Stomach smooth muscle (tissue), 2 donors: ENCODE results near the gene EEIG1.

ENCODE experiments used
- H3K27ac ChIP-seq: one replicate; pipeline ENCODE4 v1.7.0; 2013; ENCODE audit warnings: mild to moderate bottlenecking, low read length, inconsistent platforms
- H3K27me3 ChIP-seq, 2 donors: one replicate each; pipeline ENCODE4 v1.7.0; 2013; ENCODE audit warnings: low read length in 2 of 2; ENCODE audit not compliant: insufficient read depth in 2 of 2, control insufficient read depth in 1 of 2
- H3K36me3 ChIP-seq, 2 donors: one replicate each; pipeline ENCODE4 v1.7.0; 2013; ENCODE audit warnings: low read length in 2 of 2; ENCODE audit not compliant: control insufficient read depth in 2 of 2, insufficient read depth in 2 of 2
- H3K4me1 ChIP-seq: one replicate; pipeline ENCODE4 v1.7.0; 2013; ENCODE audit warnings: low read length; ENCODE audit not compliant: control insufficient read depth, insufficient read depth
- H3K4me3 ChIP-seq, 2 donors: one replicate each; pipeline ENCODE4 v1.7.0; 2013; ENCODE audit warnings: low read length in 2 of 2
- H3K9ac ChIP-seq, 2 donors: one replicate each; pipeline ENCODE4 v1.7.0; 2013; ENCODE audit warnings: low read length in 2 of 2, mild to moderate bottlenecking in 1 of 2
- H3K9me3 ChIP-seq, 2 donors: one replicate each; pipeline ENCODE4 v1.7.0; 2013; ENCODE audit warnings: low read length in 2 of 2; ENCODE audit not compliant: control insufficient read depth in 2 of 2
- donor health status: healthy.
- donor health status: Pancreatic carcinoma.

The EEIG1 gene

DNA sequence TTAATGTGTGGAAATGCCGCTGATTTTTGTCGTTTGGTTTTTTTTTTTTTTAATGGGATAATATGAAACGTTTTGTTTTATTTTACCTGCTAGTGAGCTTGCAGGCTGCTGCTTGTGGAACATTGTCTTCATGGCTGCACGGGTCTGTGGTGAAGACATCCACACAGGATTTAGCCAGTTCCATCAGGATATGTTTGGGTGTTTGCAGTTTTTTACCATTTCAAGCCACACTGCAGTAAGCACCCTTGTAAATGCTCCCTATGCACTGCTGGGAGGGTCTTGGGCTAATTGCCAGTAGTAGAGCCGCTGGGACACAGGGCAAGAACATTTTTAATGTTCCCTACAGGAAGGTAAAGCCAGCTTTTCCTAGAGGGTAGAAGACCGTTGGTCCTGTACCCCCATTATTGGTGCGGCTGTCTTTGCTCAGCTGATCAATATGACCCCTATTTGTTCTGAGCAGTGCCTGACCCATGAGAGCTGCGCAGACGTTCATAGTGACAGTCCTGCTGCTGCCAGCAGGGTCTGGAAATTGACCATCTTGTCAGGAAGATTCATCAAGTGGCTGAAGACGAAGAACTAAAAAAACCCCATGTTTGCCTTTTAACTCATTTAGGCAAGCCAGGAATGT is 20.5 kb upstream of the EEIG1 start:
- peaks cover 4% of the 10 kb centered on the region for H3K4me1 ChIP-seq
- no peak overlapping the region for H3K4me3 ChIP-seq
- no peak overlapping the region for H3K9ac ChIP-seq
- no peaks in the 10 kb centered on the region for H3K9me3 ChIP-seq
- H3K36me3 ChIP-seq: no peaks in the 10 kb centered on the region
- H3K27me3 ChIP-seq: no peaks in the 10 kb centered on the region
- H3K27ac ChIP-seq: no peak overlapping the region

GRCh38 chr9:127999461-127999860 is 18.7 kb upstream of the EEIG1 start:
- Histone ChIP-seq H3K9ac (no peak overlapping the region), H3K27ac (no peak overlapping the region), H3K36me3 (no peaks in the 10 kb centered on the region), H3K4me1 (peaks cover 4% of the 10 kb centered on the region), H3K27me3 (no peaks in the 10 kb centered on the region), H3K4me3 (no peak overlapping the region), H3K9me3 (no peaks in the 10 kb centered on the region)

- H3K9me3 ChIP-seq: no peaks in the 10 kb centered on the region
- no peaks in the 10 kb centered on the region for H3K27me3 ChIP-seq
- H3K4me3 ChIP-seq: no peak overlapping the region
- no peaks in the 10 kb centered on the region for H3K36me3 ChIP-seq
- H3K9ac ChIP-seq: no peak overlapping the region
- H3K4me1 ChIP-seq: no peaks in the 10 kb centered on the region
- H3K27ac ChIP-seq: no peak overlapping the region
Observed at GRCh38 chr9:127993721-127994120, 12.9 kb upstream of the EEIG1 start.

DNA sequence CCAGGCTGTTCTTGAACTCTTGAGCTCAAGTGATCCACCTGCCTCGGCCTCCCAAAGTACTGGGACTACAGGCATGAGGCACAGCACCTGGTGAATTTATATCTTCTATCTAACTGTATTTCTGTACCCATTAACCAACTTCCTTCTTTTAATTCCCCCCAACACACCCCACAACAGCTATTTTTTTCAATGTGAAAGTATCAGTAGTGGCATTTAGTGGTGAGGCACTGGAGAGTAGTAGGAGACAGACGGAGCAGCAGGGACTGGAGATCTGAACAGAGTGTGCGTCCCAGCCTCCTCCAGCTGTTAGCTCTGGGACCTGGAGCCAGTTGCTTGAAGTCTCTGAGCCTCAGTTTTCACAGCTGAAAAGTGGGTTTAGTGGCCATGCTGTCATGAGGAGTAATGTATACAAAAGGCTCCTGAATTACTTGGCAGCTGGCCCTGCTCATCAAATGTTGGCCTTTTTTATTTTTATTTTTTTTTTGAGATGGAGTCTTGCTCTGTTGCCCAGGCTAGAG is 11.0 kb upstream of the EEIG1 start:
- Histone ChIP-seq H3K9ac (no peak overlapping the region), H3K4me3 (no peak overlapping the region), H3K36me3 (no peaks in the 10 kb centered on the region), H3K27ac (no peak overlapping the region), H3K9me3 (no peaks in the 10 kb centered on the region), H3K27me3 (no peaks in the 10 kb centered on the region), H3K4me1 (no peaks in the 10 kb centered on the region)

DNA sequence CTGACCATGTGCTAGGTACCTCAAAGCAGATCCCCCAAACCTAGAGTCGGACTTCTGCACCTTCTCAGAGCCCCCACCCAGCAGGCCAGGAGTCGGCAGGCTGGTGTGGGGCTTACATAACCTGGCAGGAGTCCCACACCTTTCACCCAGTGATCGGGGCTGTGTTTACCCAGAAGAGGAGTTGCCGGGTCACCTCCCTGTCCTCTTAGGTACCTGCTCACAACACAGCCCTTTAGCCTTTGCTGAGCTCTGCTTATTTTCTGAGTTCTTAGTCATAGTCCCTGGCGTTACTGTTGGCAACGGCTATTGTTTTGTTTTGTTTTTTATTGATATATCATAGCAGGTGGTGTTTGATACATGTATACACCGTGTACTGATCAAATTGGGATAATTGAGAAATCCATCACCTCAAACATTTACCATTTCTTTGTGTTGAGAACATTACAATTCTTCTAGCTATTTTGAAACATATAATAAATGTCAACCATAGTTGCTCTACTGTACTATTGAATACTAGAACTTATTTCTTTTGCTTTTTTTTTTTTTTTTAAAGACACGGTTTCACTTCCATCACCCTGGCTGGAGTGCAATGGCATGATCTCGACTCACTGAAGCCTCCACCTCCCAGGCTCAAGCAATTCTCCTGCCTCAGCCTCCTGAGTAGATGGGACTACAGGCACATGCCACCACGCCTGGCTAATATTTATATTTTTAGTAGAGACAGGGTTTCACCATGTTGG is 10.4 kb upstream of the EEIG1 start:
- H3K4me3 ChIP-seq: no peak overlapping the region
- no peaks in the 10 kb centered on the region for H3K27me3 ChIP-seq
- H3K36me3 ChIP-seq: no peaks in the 10 kb centered on the region
- no peak overlapping the region for H3K9ac ChIP-seq
- no peaks in the 10 kb centered on the region for H3K9me3 ChIP-seq
- no peak overlapping the region for H3K27ac ChIP-seq
- H3K4me1 ChIP-seq: no peaks in the 10 kb centered on the region

GRCh38 chr9:127990554-127990953 is 9.8 kb upstream of the EEIG1 start:
- H3K9ac ChIP-seq: no peak overlapping the region
- H3K4me3 ChIP-seq: no peak overlapping the region
- H3K27me3 ChIP-seq: no peaks in the 10 kb centered on the region
- H3K4me1 ChIP-seq: no peaks in the 10 kb centered on the region
- no peaks in the 10 kb centered on the region for H3K9me3 ChIP-seq
- H3K36me3 ChIP-seq: no peaks in the 10 kb centered on the region
- H3K27ac ChIP-seq: no peak overlapping the region

GRCh38 chr9:127989094-127989493 is 8.3 kb upstream of the EEIG1 start:
- H3K4me1 ChIP-seq: no peaks in the 10 kb centered on the region
- no peaks in the 10 kb centered on the region for H3K36me3 ChIP-seq
- H3K4me3 ChIP-seq: no peak overlapping the region
- no peaks in the 10 kb centered on the region for H3K27me3 ChIP-seq
- H3K9me3 ChIP-seq: no peaks in the 10 kb centered on the region
- H3K27ac ChIP-seq: no peak overlapping the region
- H3K9ac ChIP-seq: no peak overlapping the region

- Histone ChIP-seq H3K4me1 (no peaks in the 10 kb centered on the region), H3K36me3 (no peaks in the 10 kb centered on the region), H3K27ac (no peak overlapping the region), H3K9me3 (no peaks in the 10 kb centered on the region), H3K27me3 (no peaks in the 10 kb centered on the region), H3K9ac (no peak overlapping the region), H3K4me3 (no peak overlapping the region)
Observed at GRCh38 chr9:127987103-127987614, 6.4 kb upstream of the EEIG1 start.

DNA sequence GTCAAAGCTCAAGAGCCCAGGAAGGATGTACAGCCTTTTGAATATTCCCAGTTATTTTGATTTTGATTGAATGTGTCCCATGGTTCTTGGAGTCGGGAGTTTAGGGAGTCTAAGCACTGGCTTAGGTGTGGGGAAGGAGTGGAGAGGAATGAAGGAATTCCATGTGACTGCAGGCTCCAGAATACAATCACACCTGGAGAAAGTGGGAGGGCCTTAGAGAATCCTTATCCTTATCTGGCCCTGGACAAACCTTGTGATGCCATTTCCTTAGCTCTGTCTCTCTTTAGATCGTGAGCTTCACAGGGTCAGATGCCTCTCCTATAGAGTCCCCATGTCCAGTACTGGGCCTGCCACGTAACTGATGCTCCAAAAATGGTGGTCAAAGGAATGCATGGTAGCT is 4.2 kb upstream of the EEIG1 start:
- no peak overlapping the region for H3K9ac ChIP-seq
- H3K9me3 ChIP-seq: no peaks in the 10 kb centered on the region
- no peaks in the 10 kb centered on the region for H3K36me3 ChIP-seq
- H3K27me3 ChIP-seq: no peaks in the 10 kb centered on the region
- no peak overlapping the region for H3K27ac ChIP-seq
- peaks cover 8% of the 10 kb centered on the region for H3K4me1 ChIP-seq
- H3K4me3 ChIP-seq: no peak overlapping the region

DNA sequence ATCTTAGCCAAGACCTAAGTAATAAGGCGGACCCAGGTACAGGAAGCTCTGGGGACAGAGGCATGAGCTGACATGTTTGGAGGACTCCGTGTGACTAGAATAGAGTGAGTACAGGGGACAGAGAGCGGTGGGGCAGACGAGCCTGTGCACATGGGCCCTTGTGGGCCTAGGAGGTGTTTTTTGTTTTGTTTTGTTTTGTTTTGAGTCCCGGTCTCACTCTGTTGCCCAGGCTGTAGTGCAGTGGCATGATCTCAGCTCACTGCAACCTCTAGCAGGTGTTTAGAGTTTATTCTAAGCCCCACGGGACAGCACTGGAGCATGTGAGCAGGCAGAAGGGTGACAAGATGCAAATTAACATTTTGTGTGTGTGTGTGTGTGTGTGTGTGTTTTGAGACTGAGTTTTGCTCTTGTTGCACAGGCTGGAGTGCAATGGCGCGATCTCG is 3.1 kb upstream of the EEIG1 start:
- no peak overlapping the region for H3K9ac ChIP-seq
- H3K27ac ChIP-seq: no peak overlapping the region
- no peaks in the 10 kb centered on the region for H3K36me3 ChIP-seq
- no peaks in the 10 kb centered on the region for H3K27me3 ChIP-seq
- no peaks in the 10 kb centered on the region for H3K9me3 ChIP-seq
- H3K4me3 ChIP-seq: no peak overlapping the region
- H3K4me1 ChIP-seq: peaks cover 19% of the 10 kb centered on the region

DNA sequence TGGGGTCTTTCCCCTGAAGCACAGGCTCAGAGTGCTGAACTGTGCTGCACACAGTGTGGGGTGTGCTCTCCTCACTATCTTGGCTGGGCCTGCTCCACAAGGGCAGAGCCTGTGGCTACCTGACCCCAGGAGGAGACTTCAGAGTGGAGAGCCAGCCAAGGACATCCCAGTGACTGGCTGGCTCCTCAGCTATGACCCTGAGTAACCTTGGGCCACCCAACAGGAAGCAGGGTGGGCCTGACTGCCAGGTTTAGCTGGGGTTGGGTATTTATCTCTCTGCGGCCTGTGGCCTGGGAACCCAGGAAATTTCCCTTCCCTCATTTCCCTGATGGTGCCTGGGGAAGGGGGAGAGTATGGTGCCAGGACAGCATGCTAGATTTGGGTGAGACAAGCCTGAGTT is 2.1 kb upstream of the EEIG1 start:
- Histone ChIP-seq H3K9ac (no peak overlapping the region), H3K9me3 (no peaks in the 10 kb centered on the region), H3K36me3 (no peaks in the 10 kb centered on the region), H3K27ac (no peak overlapping the region), H3K4me3 (no peak overlapping the region), H3K27me3 (no peaks in the 10 kb centered on the region), H3K4me1 (peaks cover 27% of the 10 kb centered on the region)
